Activated CD4-positive, CD25-positive, alpha-beta regulatory T cell treated with anti-CD3 and anti-CD28 coated beads, Interleukin-2, amount 50 U/mL, for 24 hours (primary cell): ENCODE data around the gene PRSS38.
A peak's percentile ranks its signal among the peaks of the same experiment; 100 is the strongest.

Experiments
- ATAC-seq, 2 donors: fragments of 150-1000 bp; cut with Tn5 transposase; one replicate each; pipeline ENCODE4 v1.10.0; 2021; ENCODE audit warnings: mild to moderate bottlenecking in 1 of 2, moderate library complexity in 1 of 2

Gene PRSS38

GRCh38 chr1:227815468-227816409 lies at the start of gene PRSS38:
TSS of gene PRSS38 (plus strand) at chr1:227815675. CDS start at chr1:227815717, 42 bp downstream.
- ATAC-seq: no peak

- peak; percentile 81 to 83 for ATAC-seq
These were observed 49.4 kb upstream of the PRSS38 start for GRCh38 chr1:227766015-227766634.

GRCh38 chr1:227766653-227767277 lies 48.7 kb upstream of the PRSS38 start:
- ATAC-seq: no peak

GRCh38 chr1:227767401-227768124 lies 47.9 kb upstream of the PRSS38 start:
- ATAC-seq: no peak

GRCh38 chr1:227768125-227768439 lies 47.4 kb upstream of the PRSS38 start:
- no peak for ATAC-seq

- no peak for ATAC-seq
These were observed 46.8 kb upstream of the PRSS38 start for GRCh38 chr1:227768640-227769039.

- ATAC-seq: no peak
These were observed 46.2 kb upstream of the PRSS38 start for GRCh38 chr1:227769047-227769935.

GRCh38 chr1:227769936-227770494 lies 45.5 kb upstream of the PRSS38 start:
- no peak for ATAC-seq

- no peak for ATAC-seq
These were observed 44.7 kb upstream of the PRSS38 start for GRCh38 chr1:227770812-227771211.

- ATAC-seq: no peak
These were observed 44.1 kb upstream of the PRSS38 start for GRCh38 chr1:227771326-227771725.

GRCh38 chr1:227771771-227772170 lies 43.7 kb upstream of the PRSS38 start:
- ATAC-seq: no peak

GRCh38 chr1:227773558-227773957 lies 41.9 kb upstream of the PRSS38 start:
- no peak for ATAC-seq

GRCh38 chr1:227774051-227774731 lies 41.3 kb upstream of the PRSS38 start:
- no peak for ATAC-seq

- no peak for ATAC-seq
These were observed 40.4 kb upstream of the PRSS38 start for GRCh38 chr1:227774821-227775661.

GRCh38 chr1:227775841-227776240 lies 39.6 kb upstream of the PRSS38 start:
- ATAC-seq: no peak

- no peak for ATAC-seq
These were observed 39.1 kb upstream of the PRSS38 start for GRCh38 chr1:227776331-227776771.

GRCh38 chr1:227777156-227777555 lies 38.3 kb upstream of the PRSS38 start:
- no peak for ATAC-seq

GRCh38 chr1:227777646-227778045 lies 37.8 kb upstream of the PRSS38 start:
- no peak for ATAC-seq

- no peak for ATAC-seq
These were observed 37.0 kb upstream of the PRSS38 start for GRCh38 chr1:227778401-227778947.

GRCh38 chr1:227779021-227779441 lies 36.4 kb upstream of the PRSS38 start:
- ATAC-seq: no peak
